T follicular helper cell (primary cell): Measurements from ENCODE around the gene SEPTIN10.
"Not testable (repeated sequence)": the region's sequence is repeated elsewhere in the genome, so short reads cannot be mapped to it uniquely, and the experiment has no call there.

Experiments
- DNase-seq: peaks from one replicate; pipeline ENCODE4 v3.0.0-alpha.2; 2020; ENCODE audit warnings: low read depth

Gene SEPTIN10

GRCh38 chr2:109633284-109633961 lies 19.7 kb upstream of the SEPTIN10 start:
- no peak for DNase-seq

- no peak for DNase-seq
Measured at GRCh38 chr2:109632158-109632789, 18.5 kb upstream of the SEPTIN10 start.

- no peak for DNase-seq
Measured at GRCh38 chr2:109631741-109632140, 18.0 kb upstream of the SEPTIN10 start.

GRCh38 chr2:109630441-109631430 lies 17.0 kb upstream of the SEPTIN10 start:
- DNase-seq, result no peak

- DNase-seq, result no peak
Measured at GRCh38 chr2:109629867-109630266, 16.1 kb upstream of the SEPTIN10 start.

- DNase-seq, result not testable (repeated sequence)
Measured at GRCh38 chr2:109628321-109628720, 14.6 kb upstream of the SEPTIN10 start.

GRCh38 chr2:109624339-109624738 lies 10.6 kb upstream of the SEPTIN10 start:
- DNase-seq, result no peak

- DNase-seq, result no peak
Measured at GRCh38 chr2:109623923-109624322, 10.2 kb upstream of the SEPTIN10 start.

- DNase-seq, result no peak
Measured at GRCh38 chr2:109623297-109623696, 9.5 kb upstream of the SEPTIN10 start.

- DNase-seq, result no peak
Measured at GRCh38 chr2:109619032-109619615, 5.4 kb upstream of the SEPTIN10 start.

GRCh38 chr2:109616184-109616583 lies 2.4 kb upstream of the SEPTIN10 start:
- no peak for DNase-seq

GRCh38 chr2:109615637-109616144 lies 1.9 kb upstream of the SEPTIN10 start:
- DNase-seq, result no peak

- no peak for DNase-seq
Measured at GRCh38 chr2:109614715-109615636, 1.2 kb upstream of the SEPTIN10 start.

- DNase-seq, result no peak
Measured at GRCh38 chr2:109613081-109613921, 465 bp downstream of the SEPTIN10 start.

GRCh38 chr2:109611467-109612095 lies 2.2 kb downstream of the SEPTIN10 start:
- no peak for DNase-seq

- DNase-seq, result no peak
Measured at GRCh38 chr2:109609352-109610024, 4.3 kb downstream of the SEPTIN10 start.

GRCh38 chr2:109607766-109608165 lies 6.0 kb downstream of the SEPTIN10 start:
- DNase-seq, result no peak

- DNase-seq, result no peak
Measured at GRCh38 chr2:109604597-109604996, 9.2 kb downstream of the SEPTIN10 start.
